DOHH2 (cell line): Measurements from ENCODE around the gene ERP27.

Source experiments
- EZH2phosphoT487 ChIP-seq: fragments of 200-600 bp; sonication (generic); IDR thresholded peaks from 2 replicates; pipeline ENCODE4 v1.6.1; 2017; ENCODE audit warnings: borderline replicate concordance, mild to moderate bottlenecking, antibody characterized with exemption, low read length, moderate library complexity, mixed read lengths
- TF ChIP-seq, protein P1 (sequence below): fragments of 200-600 bp; sonication (generic); IDR thresholded peaks from one replicate; pipeline ENCODE4 v1.5.1; 2014; ENCODE audit warnings: antibody characterized with exemption, mild to moderate bottlenecking, low read depth, low read length; ENCODE audit not compliant: poor library complexity, severe bottlenecking

DNA sequence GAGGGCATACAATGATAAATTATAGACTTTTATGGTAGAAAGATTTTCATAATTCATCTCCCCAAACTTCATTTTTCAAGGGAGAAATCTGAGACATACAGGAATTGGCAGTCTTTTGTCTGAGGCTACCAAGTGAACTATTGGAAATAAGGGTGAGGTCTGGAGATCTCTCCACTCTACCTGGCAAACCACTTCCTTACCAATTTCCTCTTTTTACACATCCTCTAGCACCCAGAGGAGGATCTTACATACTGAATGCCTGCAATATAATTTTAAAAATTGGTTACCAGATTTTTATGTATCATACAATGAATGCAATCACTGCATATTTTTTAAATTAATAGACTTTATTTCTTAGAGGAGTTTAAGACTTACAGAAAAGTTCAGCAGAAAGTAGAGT lies 41.1 kb upstream of the ERP27 start:
- TF ChIP-seq, protein P1, sequence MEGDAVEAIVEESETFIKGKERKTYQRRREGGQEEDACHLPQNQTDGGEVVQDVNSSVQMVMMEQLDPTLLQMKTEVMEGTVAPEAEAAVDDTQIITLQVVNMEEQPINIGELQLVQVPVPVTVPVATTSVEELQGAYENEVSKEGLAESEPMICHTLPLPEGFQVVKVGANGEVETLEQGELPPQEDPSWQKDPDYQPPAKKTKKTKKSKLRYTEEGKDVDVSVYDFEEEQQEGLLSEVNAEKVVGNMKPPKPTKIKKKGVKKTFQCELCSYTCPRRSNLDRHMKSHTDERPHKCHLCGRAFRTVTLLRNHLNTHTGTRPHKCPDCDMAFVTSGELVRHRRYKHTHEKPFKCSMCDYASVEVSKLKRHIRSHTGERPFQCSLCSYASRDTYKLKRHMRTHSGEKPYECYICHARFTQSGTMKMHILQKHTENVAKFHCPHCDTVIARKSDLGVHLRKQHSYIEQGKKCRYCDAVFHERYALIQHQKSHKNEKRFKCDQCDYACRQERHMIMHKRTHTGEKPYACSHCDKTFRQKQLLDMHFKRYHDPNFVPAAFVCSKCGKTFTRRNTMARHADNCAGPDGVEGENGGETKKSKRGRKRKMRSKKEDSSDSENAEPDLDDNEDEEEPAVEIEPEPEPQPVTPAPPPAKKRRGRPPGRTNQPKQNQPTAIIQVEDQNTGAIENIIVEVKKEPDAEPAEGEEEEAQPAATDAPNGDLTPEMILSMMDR = no peak
- TF ChIP-seq EZH2phosphoT487 = no peak
